Heart left ventricle (tissue), 16 donors: ENCODE results near the gene GSKIP. TPM values are rescaled to one million over a fixed set of nuclear protein-coding genes. Genes with fewer than 3 reads are reported as not detected.
A peak's percentile ranks its signal among the peaks of the same experiment; 100 is the strongest.

Experiments used
- ATAC-seq, 4 donors: fragments of 200-7000 bp; cut with Tn5 transposase; one replicate each; pipeline ENCODE4 v1.9.1; 2020 to 2022; ENCODE audit warnings: moderate library complexity in 4 of 4, mild to moderate bottlenecking in 3 of 4, moderate number of reproducible peaks in 1 of 4
- DNase-seq, 5 donors: peaks; one replicate each; pipeline ENCODE4 v3.0.0-alpha.2; 2020
- H3K27ac ChIP-seq, 12 donors: fragments of 200-600 bp; sonication (generic) in 4 of 12; one replicate each; pipeline versions ENCODE4 v1.5.0 to v1.8.0; 2016 to 2022; ENCODE audit warnings: mild to moderate bottlenecking in 2 of 12
- H3K27me3 ChIP-seq, 9 donors: fragments of 200-600 bp; sonication (generic) in 2 of 9; one replicate each; pipeline versions ENCODE4 v1.5.1 to v1.8.0; 2016 to 2022; ENCODE audit warnings: mild to moderate bottlenecking in 3 of 9
- H3K36me3 ChIP-seq, 9 donors: fragments of 200-600 bp; sonication (generic) in 2 of 9; one replicate each; pipeline versions ENCODE4 v1.5.0 to v1.8.0; 2018 to 2022; ENCODE audit warnings: mild to moderate bottlenecking in 2 of 9
- H3K4me1 ChIP-seq, 12 donors: fragments of 200-600 bp; sonication (generic) in 4 of 12; one replicate each; pipeline versions ENCODE4 v1.5.0 to v1.8.0; 2016 to 2022; ENCODE audit warnings: mild to moderate bottlenecking in 3 of 12
- H3K4me3 ChIP-seq, 12 donors: fragments of 200-600 bp; sonication (generic) in 4 of 12; one replicate each; pipeline versions ENCODE4 v1.5.0 to v1.8.0; 2017 to 2022; ENCODE audit warnings: mild to moderate bottlenecking in 9 of 12, moderate library complexity in 4 of 12
- H3K9me3 ChIP-seq, 12 donors: fragments of 200-600 bp; sonication (generic) in 4 of 12; one replicate each; pipeline versions ENCODE4 v1.5.0 to v1.8.0; 2016 to 2022; ENCODE audit warnings: mild to moderate bottlenecking in 1 of 12
- POLR2A ChIP-seq, 2 donors: fragments of 450-650 bp; IDR thresholded peaks; one replicate each; pipeline ENCODE4 v1.6.1; 2017; ENCODE audit warnings: antibody characterized with exemption in 2 of 2, mild to moderate bottlenecking in 2 of 2, moderate library complexity in 2 of 2
- WGBS, 4 donors: extraction: QIAGEN DNeasy Blood & Tissue Kit in 2 of 4; methylation state at CpG; one replicate each; pipeline versions ENCODE4 v1.1.5 to v1.1.7; 2013 to 2018; 5-methylcytosine and 5-hydroxymethylcytosine counted together
- intact Hi-C, 10 donors: fragments of 100-400 bp; cut with DNase I; formaldehyde crosslinking; loops; one replicate each; pipeline versions ENCODE4 v1.11.1 to v1.14.2; 2022
- long read RNA-seq, 3 donors: library from polyadenylated mRNA; unstranded; transcript quantifications; one replicate each; pipeline ENCODE4 v2.0.0, GENCODE V29; 2020 to 2021
- polyA plus RNA-seq, 2 donors: library from polyadenylated mRNA; stranded (reverse); fragments of 200-250 nt; gene quantifications; one replicate each; pipeline ENCODE4 v1.2.3, GENCODE V29; 2013
- total RNA-seq, 9 donors: library from RNA; depleted of rRNA in 2 of 9; stranded (reverse); fragments of >200 nt in 2 of 9; fragmentation: NEBNext Ultra II Directional in 3 of 9; extraction: Animal tissue kit (Norgen Biotek cat#: 25700) in 3 of 9; gene quantifications; one replicate each; pipeline versions ENCODE4 v1.1.0 to v1.2.4, GENCODE V29; 2016 to 2023
- TF ChIP-seq, protein P1 (sequence below), 12 donors: fragments of 200-600 bp; sonication (generic) in 4 of 12; IDR thresholded peaks; one replicate each; pipeline versions ENCODE4 v1.5.0 to v1.8.0; 2018 to 2022; ENCODE audit warnings: antibody characterized with exemption in 12 of 12, mild to moderate bottlenecking in 5 of 12
- donor health status: ischemic (EF 13 %, LVEDD 7.1; RV severe dilation, severe dysfunction).
- donor health status: healthy with polysubstance abuse.
- donor health status: DM: no; HTN: yes; CAD: no.
- donor health status: DM: no; HTN: no; CAD: no.
- donor health status: ischemic (EF 25% LVEDD 6.9; RV normal size, moderate dysfunction).
- donor health status: ischemic (EF 25% LVEDD 5.7; RV mildly dilated, moderate dysfunction).
- donor health status: healthy.
- donor health status: DM: yes; HTN: yes; CAD: no.
- donor health status: ischemic (EF 35%, LVEDD 5.7; RV mildly dilated, moderate dysfunction).
- donor health status: nonischemic (EF 11% LVEDD 7.7; RV severe dilation, severe dysfunction).
- donor health status: DM: yes; HTN: yes; CAD: no.
- donor health status: PGD.
- donor health status: ischemic (EF 29% LVEDD 5.4; RV normal size, mild dysfunction).
- donor health status: nonischemic (EF 23%, LVEDD 6.1; RV moderate dilation, normal function).

The GSKIP gene, protein sequence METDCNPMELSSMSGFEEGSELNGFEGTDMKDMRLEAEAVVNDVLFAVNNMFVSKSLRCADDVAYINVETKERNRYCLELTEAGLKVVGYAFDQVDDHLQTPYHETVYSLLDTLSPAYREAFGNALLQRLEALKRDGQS
- total RNA-seq, result 10 to 100 TPM in 7 of 9 donors, 1 to 10 TPM in 2; 7.6 to 19.9 (median 13.1) TPM
- polyA plus RNA-seq, result 10 to 100 TPM in 1 of 2 donors, 1 to 10 TPM in 1; 4.6 to 18.8 TPM
- long read RNA-seq, donor 1, transcript GSKIP-205 (4 exons, 2,218 nt), result major isoform, 19 of 25 reads
- long read RNA-seq, donor 1, partial matches to known transcripts, result 4 of 25 reads
- long read RNA-seq, donor 1, other reads (novel, unspliced or antisense), result 2 of 25 reads
- long read RNA-seq, donor 2, transcript GSKIP-205 (4 exons, 2,218 nt), result major isoform, 32 of 37 reads
- long read RNA-seq, donor 2, partial matches to known transcripts, result 3 of 37 reads
- long read RNA-seq, donor 2, other reads (novel, unspliced or antisense), result 2 of 37 reads
- long read RNA-seq, donor 3, transcript GSKIP-205 (4 exons, 2,218 nt), result major isoform, 17 of 29 reads
- long read RNA-seq, donor 3, transcript GSKIP-203 (4 exons, 760 nt), result minor isoform, 8 of 29 reads
- long read RNA-seq, donor 3, partial matches to known transcripts, result 1 of 29 reads
- long read RNA-seq, donor 3, other reads (novel, unspliced or antisense), result 3 of 29 reads

DNA sequence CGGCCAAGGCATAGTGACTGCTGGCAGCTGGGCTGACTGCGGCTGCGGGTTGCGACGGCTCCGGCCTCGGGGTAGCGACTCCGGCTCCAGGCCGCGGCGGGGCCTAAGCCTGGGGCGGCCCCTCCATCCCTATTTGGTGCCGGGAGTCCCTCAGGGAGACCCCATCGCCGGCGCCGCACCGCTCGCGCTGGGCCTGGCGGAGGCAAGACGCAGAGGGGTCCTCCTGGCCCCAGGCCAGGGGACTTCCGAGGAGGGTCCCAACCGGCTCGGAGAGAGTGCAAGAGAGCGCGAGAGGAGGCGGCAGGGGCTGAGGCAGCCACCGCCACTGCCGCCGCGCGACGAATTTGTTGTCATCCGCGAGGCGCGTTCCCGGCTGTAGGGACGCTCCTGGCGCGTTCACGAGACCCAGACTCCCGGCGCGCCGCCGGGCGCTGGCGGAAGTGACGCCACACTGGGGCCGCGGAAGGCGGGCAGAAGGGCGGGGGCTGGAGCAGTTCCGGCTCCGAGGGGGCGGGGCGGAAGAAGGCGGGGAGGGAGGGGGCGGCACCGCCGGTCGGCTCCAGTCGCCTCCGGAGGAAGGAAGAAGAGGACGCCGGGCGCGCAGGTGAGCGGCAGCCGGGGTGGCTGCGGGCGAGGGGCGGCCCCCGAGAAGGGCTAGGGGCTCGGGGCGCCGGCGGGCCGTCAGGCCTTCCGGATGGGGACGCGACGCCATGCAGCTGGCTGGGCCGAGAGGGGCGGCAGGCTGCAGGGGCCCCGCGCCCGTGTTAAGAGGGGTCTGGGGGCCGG, at the start of gene GSKIP, which contains the start of gene ATG2B:
Gene GSKIP (plus strand): TSS at position 562 of the 786 bp plus-strand sequence. CDS start 18,722 bp downstream, outside the sequence.
Gene ATG2B (minus strand): TSS at position 377 of the 786 bp plus-strand sequence. CDS start 365 bp downstream, at position 12.
- intact Hi-C loops, result loop anchor here in 7 of 10 donors (1.0 to 10.0 kb wide), 8 partner anchors 28 to 828 kb away; partner anchors contain the start of genes GLRX5 (in 2 of the 7), AK7 (in 1 of the 7) and PAPOLA (in 1 of the 7)
- WGBS, 4 donors, result 0 to 2% (median 1%) methylated on average over 32 to 92 of the region's 92 CpGs
- Histone ChIP-seq H3K4me3 (peak within 1 kb of the TSS; percentile 72 to 99 (median 91)), H3K27ac (peak within 1 kb of the TSS; percentile 62 to 97 (median 91)), H3K4me1 (peaks cover 2 to 46% (median 26%) of the 10 kb centered on the region in 12 donors), H3K27me3 (no peaks in the 10 kb centered on the region), H3K36me3 (no peaks in the 10 kb centered on the region), H3K9me3 (no peaks in the 10 kb centered on the region)
- ATAC-seq (peak; percentile 97 to 99 (median 99)), DNase-seq (peak; percentile 94 to 97 (median 96))
- TF ChIP-seq POLR2A (IDR thresholded peaks at IDR 0.05), result peak in 1 of 2 donors; percentile 54
- TF ChIP-seq, protein P1, sequence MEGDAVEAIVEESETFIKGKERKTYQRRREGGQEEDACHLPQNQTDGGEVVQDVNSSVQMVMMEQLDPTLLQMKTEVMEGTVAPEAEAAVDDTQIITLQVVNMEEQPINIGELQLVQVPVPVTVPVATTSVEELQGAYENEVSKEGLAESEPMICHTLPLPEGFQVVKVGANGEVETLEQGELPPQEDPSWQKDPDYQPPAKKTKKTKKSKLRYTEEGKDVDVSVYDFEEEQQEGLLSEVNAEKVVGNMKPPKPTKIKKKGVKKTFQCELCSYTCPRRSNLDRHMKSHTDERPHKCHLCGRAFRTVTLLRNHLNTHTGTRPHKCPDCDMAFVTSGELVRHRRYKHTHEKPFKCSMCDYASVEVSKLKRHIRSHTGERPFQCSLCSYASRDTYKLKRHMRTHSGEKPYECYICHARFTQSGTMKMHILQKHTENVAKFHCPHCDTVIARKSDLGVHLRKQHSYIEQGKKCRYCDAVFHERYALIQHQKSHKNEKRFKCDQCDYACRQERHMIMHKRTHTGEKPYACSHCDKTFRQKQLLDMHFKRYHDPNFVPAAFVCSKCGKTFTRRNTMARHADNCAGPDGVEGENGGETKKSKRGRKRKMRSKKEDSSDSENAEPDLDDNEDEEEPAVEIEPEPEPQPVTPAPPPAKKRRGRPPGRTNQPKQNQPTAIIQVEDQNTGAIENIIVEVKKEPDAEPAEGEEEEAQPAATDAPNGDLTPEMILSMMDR (IDR thresholded peaks at IDR 0.05), result no peak

DNA sequence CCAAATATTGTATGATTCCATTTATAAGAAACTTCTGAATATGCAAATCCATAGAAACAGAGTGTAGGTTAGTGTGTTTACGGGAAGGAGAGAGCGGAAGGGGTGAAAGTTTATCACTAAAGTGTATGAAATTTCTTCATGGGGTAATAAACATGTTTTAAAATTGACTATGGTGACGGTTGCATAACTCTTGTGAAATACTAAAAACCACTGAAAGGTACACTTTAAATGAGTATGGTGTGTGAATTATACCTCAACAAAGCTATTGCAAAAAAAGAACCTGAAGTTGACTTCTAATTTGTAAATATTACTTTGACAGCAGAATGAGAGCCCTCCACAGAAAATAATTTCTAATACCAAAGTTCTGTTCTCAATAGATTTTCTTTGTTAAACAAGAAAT, 47.2 kb upstream of the GSKIP start:
- no peak overlapping the region for H3K4me3 ChIP-seq
- TF ChIP-seq, protein P1 (IDR thresholded peaks at IDR 0.05), result no peak
- TF ChIP-seq POLR2A (IDR thresholded peaks at IDR 0.05), result no peak
- 94 to 99% (median 96%) methylated on average over 3 of the region's 3 CpGs for WGBS, 4 donors

DNA sequence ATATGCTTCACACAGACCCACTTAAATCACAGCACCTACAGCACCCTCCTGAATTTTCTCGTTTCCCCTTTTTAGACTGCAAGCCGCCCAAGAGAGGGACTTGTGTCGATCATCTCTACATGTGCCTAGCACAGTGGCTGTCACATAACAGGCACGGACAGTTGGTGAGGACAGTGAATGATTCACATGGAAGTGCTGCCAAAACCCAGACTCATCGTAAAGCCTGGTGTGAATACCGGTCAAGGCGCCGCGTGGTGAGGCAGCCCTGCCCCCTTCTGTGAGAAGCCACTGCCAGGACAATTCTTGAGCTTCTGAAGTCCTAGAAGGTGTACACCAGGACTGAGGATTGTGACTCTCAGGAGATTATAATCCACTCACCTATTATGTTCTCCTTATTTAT, 44.5 kb upstream of the GSKIP start:
- intact Hi-C loops, result no loop called here
- Histone ChIP-seq H3K27ac (no peak overlapping the region), H3K36me3 (peaks cover 0 to 100% (median 90%) of the 10 kb centered on the region in 9 donors), H3K4me3 (no peak overlapping the region), H3K4me1 (no peaks in the 10 kb centered on the region), H3K9me3 (no peaks in the 10 kb centered on the region), H3K27me3 (no peaks in the 10 kb centered on the region)
- no peak for TF ChIP-seq POLR2A (IDR thresholded peaks at IDR 0.05)
- TF ChIP-seq, protein P1 (IDR thresholded peaks at IDR 0.05), result no peak
- no peak for ATAC-seq
- no peak for DNase-seq
- 91 to 95% (median 92%) methylated on average over 7 to 9 of the region's 9 CpGs for WGBS, 4 donors

More for the DNA sequence above, 47.2 kb upstream of the GSKIP start:
- no peaks in the 10 kb centered on the region for H3K4me1 ChIP-seq
- DNase-seq (no peak), ATAC-seq (no peak)
- no peak overlapping the region for H3K27ac ChIP-seq
- H3K27me3 ChIP-seq, result no peaks in the 10 kb centered on the region
- H3K9me3 ChIP-seq, result no peaks in the 10 kb centered on the region
- intact Hi-C loops, result no loop called here
- H3K36me3 ChIP-seq, result peaks cover 0 to 100% (median 90%) of the 10 kb centered on the region in 9 donors
